ENCODE data around the gene NIPAL4. TPM values are rescaled to one million over a fixed set of nuclear protein-coding genes. Genes with fewer than 3 reads are reported as not detected.

NIPAL4 gene
- total RNA-seq, 2 experiments from 2014 or later, result 10.1 TPM

- Mint-ChIP-seq H3K4me1 (ENCODE audit: low read depth) (peaks cover 3% of the 10 kb centered on the region), H3K9me3 (no peaks in the 10 kb centered on the region), H3K4me3 (no peak overlapping the region), H3K36me3 (ENCODE audit: low read depth) (peaks cover 8% of the 10 kb centered on the region), H3K27ac (no peak overlapping the region), H3K27me3 (ENCODE audit: low read depth) (no peaks in the 10 kb centered on the region)
- CTCF ChIA-PET, result no interaction called here
- DNase-seq, result no peak
- intact Hi-C loops (cut with micrococcal nuclease), result no loop called here
Measured at GRCh38 chr5:157491471-157491995, 31.5 kb downstream of the NIPAL4 start.

- H3K4me1 Mint-ChIP-seq (ENCODE audit: low read depth), result no peaks in the 10 kb centered on the region
- intact Hi-C loops (cut with micrococcal nuclease), result no loop called here
- peaks cover 4% of the 10 kb centered on the region for H3K36me3 Mint-ChIP-seq (ENCODE audit: low read depth)
- CTCF ChIA-PET, result interaction anchor here (0.8 kb wide), 1 partner anchor 58 kb away, joined by 4 read pairs; no protein-coding TSS in a partner anchor
- DNase-seq, result no peak
- no peak overlapping the region for H3K27ac Mint-ChIP-seq
- H3K9me3 Mint-ChIP-seq, result no peaks in the 10 kb centered on the region
- H3K4me3 Mint-ChIP-seq, result no peak overlapping the region
- H3K27me3 Mint-ChIP-seq (ENCODE audit: low read depth), result no peaks in the 10 kb centered on the region
Measured at GRCh38 chr5:157492886-157493285, 32.9 kb downstream of the NIPAL4 start.

DNA sequence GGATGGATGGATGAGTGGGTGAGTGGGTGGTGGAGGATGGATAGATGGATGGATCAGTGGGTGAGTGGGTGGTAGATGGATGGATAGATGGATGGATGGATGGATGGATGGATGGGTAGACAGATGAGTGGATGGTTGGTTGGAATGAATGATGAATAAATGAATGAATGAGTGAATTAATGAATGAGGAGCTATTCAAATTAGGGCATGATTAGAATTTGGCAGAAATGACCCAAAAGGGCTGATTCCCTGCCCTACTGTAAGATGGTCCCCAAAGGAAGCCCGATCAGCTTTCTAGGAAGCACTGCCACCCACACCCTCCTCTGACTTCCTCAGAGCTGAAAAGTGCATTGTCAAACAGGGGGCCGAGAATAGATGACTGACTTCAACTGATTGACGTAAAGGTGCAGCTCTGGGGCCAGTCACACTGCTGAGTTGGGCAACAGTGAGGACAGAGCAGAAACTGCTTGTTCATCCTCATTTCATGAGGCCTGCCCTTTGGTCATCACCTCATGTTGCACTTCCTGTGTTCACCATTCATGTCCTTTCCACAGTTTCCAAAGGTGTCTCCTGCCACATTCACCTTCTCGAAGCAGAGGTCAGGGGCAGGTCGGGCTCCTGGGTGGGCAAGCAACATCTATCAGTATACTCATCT lies 34.3 kb downstream of the NIPAL4 start:
- peaks cover 1% of the 10 kb centered on the region for H3K36me3 Mint-ChIP-seq (ENCODE audit: low read depth)
- H3K4me1 Mint-ChIP-seq (ENCODE audit: low read depth), result no peaks in the 10 kb centered on the region
- H3K27me3 Mint-ChIP-seq (ENCODE audit: low read depth), result no peaks in the 10 kb centered on the region
- no peak for DNase-seq
- H3K27ac Mint-ChIP-seq, result no peak overlapping the region
- H3K4me3 Mint-ChIP-seq, result no peak overlapping the region
- intact Hi-C loops (cut with micrococcal nuclease), result no loop called here
- CTCF ChIA-PET, result no interaction called here
- H3K9me3 Mint-ChIP-seq, result no peaks in the 10 kb centered on the region

GRCh38 chr5:157496864-157497263 lies 36.9 kb downstream of the NIPAL4 start:
- intact Hi-C loops (cut with micrococcal nuclease), result no loop called here
- no peak overlapping the region for H3K4me3 Mint-ChIP-seq
- DNase-seq, result no peak
- no peaks in the 10 kb centered on the region for H3K4me1 Mint-ChIP-seq (ENCODE audit: low read depth)
- no peaks in the 10 kb centered on the region for H3K27me3 Mint-ChIP-seq (ENCODE audit: low read depth)
- CTCF ChIA-PET, result no interaction called here
- H3K36me3 Mint-ChIP-seq (ENCODE audit: low read depth), result peaks cover 3% of the 10 kb centered on the region
- no peak overlapping the region for H3K27ac Mint-ChIP-seq
- no peaks in the 10 kb centered on the region for H3K9me3 Mint-ChIP-seq

DNA sequence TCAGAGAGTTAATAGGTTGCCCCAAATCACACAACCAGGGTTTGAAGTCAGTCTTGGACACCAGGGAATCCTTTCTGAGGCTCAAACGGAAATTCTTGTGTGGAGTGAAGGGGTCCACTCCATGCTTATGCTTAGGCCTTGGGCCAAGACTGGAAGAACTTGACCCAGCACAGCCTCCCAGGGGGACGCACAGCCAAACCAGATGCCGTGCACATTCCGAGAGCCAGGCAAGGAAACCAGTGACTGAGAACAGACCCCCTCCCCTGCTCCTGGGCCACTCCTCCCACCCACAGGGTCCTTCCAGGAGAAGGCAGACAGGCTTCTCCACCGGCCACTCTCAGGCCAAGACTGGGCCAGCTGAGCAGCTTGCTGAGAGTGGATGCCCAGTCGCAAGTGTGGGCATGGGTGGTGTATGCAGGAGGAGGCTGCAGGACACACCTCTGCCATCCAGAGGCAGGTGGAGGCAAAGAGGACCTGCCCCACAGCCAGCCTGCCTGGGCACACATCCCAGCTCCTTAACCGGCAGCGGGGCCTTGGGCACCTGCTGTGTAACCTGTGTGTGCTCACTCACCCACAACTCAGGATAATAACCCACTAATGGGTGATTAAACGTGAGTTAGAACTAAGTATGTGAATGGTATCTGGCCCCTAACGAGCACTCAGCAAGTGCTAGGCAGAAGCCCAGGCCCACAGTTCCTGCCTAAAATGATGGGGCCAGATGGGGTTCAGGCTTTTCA lies 38.0 kb downstream of the NIPAL4 start:
- CTCF ChIA-PET, result no interaction called here
- H3K27ac Mint-ChIP-seq, result no peak overlapping the region
- no peak for DNase-seq
- no peaks in the 10 kb centered on the region for H3K27me3 Mint-ChIP-seq (ENCODE audit: low read depth)
- peaks cover 5% of the 10 kb centered on the region for H3K36me3 Mint-ChIP-seq (ENCODE audit: low read depth)
- no peaks in the 10 kb centered on the region for H3K4me1 Mint-ChIP-seq (ENCODE audit: low read depth)
- H3K9me3 Mint-ChIP-seq, result no peaks in the 10 kb centered on the region
- intact Hi-C loops (cut with micrococcal nuclease), result no loop called here
- H3K4me3 Mint-ChIP-seq, result no peak overlapping the region

DNA sequence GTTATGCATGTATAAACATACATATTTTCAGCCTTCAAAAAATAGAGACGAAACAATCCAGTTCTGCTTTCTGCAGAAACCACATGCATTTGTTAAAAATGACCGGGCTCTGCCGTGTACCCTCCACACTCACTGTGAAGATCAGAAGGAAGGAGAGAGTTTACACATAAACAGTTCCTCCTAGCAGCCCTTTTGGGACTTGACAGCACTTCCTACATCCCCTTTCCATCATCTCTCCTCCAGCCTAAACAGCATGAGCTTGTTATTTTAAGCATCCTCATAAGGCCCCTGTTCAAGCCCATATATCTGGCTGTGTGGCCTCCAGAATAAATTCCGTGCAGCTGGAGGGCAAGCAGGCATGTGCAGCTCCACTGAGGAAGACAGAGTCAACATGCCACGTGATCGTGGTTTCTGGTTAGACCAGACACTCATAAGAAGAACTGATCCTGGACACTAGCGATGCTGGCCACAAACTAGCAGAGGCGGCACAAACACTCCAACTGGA lies 42.2 kb downstream of the NIPAL4 start:
- H3K27me3 Mint-ChIP-seq (ENCODE audit: low read depth), result no peaks in the 10 kb centered on the region
- no peaks in the 10 kb centered on the region for H3K4me1 Mint-ChIP-seq (ENCODE audit: low read depth)
- no peak overlapping the region for H3K27ac Mint-ChIP-seq
- DNase-seq, result no peak
- H3K9me3 Mint-ChIP-seq, result no peaks in the 10 kb centered on the region
- no peak overlapping the region for H3K4me3 Mint-ChIP-seq
- CTCF ChIA-PET, result no interaction called here
- peaks cover 9% of the 10 kb centered on the region for H3K36me3 Mint-ChIP-seq (ENCODE audit: low read depth)
- intact Hi-C loops (cut with micrococcal nuclease), result no loop called here

DNA sequence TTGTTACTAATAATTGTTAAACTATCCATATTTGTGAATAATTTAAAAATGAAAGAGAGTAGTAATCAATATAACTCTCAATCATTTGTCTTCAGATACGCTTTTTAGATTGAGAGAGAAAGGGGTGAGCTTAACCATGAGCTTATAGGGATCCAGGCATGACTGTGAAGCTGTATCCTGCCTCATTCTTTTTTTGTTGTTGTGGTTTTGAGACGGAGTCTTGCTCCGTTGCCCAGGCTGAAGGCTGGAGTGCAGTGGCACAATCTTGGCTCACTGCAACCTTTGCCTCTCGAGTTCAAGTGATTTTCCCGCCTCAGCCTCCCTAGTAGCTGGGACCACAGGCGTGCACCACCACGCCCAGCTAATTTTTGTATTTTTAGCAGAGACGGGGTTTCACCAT lies 44.0 kb downstream of the NIPAL4 start:
- no peaks in the 10 kb centered on the region for H3K9me3 Mint-ChIP-seq
- intact Hi-C loops (cut with micrococcal nuclease), result no loop called here
- no peaks in the 10 kb centered on the region for H3K4me1 Mint-ChIP-seq (ENCODE audit: low read depth)
- no peaks in the 10 kb centered on the region for H3K27me3 Mint-ChIP-seq (ENCODE audit: low read depth)
- peaks cover 17% of the 10 kb centered on the region for H3K36me3 Mint-ChIP-seq (ENCODE audit: low read depth)
- no peak for DNase-seq
- H3K4me3 Mint-ChIP-seq, result no peak overlapping the region
- CTCF ChIA-PET, result no interaction called here
- no peak overlapping the region for H3K27ac Mint-ChIP-seq

- Mint-ChIP-seq H3K4me3 (no peak overlapping the region), H3K27me3 (ENCODE audit: low read depth) (no peaks in the 10 kb centered on the region), H3K36me3 (ENCODE audit: low read depth) (peaks cover 20% of the 10 kb centered on the region), H3K4me1 (ENCODE audit: low read depth) (peaks cover 2% of the 10 kb centered on the region), H3K9me3 (no peaks in the 10 kb centered on the region), H3K27ac (no peak overlapping the region)
- intact Hi-C loops (cut with micrococcal nuclease), result no loop called here
- CTCF ChIA-PET, result interaction anchor here (1.2 kb wide), 1 partner anchor 238 kb away, joined by 3 read pairs; the partner anchor contains the start of gene LSM11
- no peak for DNase-seq
Measured at GRCh38 chr5:157505496-157505895, 45.5 kb downstream of the NIPAL4 start.

DNA sequence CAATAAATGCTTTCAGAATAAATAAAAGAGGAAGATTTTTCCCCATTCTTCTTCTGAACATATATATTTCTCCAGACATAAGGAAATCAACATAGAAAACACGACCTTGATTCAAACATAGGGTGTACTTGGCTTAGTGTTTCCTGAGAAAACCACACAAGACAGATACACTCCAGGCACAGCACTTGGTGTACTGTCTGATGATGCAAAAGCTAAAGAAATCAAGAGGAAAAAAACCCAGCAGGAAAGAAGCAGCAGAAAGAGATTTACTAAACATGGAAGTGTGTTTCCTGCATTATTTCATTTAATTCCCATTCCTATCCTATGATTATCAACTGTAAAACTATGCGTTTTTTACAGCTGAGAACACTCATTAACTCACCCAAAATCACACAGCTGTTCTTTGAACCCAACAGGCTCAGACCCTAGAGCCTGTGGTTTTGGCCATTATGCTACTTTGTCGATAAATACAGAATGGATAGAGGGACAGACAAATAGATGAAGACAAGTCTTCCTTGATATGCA lies 46.1 kb downstream of the NIPAL4 start:
- Mint-ChIP-seq H3K4me3 (no peak overlapping the region), H3K27ac (no peak overlapping the region), H3K4me1 (ENCODE audit: low read depth) (peaks cover 2% of the 10 kb centered on the region), H3K36me3 (ENCODE audit: low read depth) (peaks cover 18% of the 10 kb centered on the region), H3K27me3 (ENCODE audit: low read depth) (no peaks in the 10 kb centered on the region), H3K9me3 (no peaks in the 10 kb centered on the region)
- intact Hi-C loops (cut with micrococcal nuclease), result no loop called here
- CTCF ChIA-PET, result interaction anchor here (1.2 kb wide), 1 partner anchor 237 kb away, joined by 3 read pairs; the partner anchor contains the start of gene LSM11
- no peak for DNase-seq

- intact Hi-C loops (cut with micrococcal nuclease), result no loop called here
- Mint-ChIP-seq H3K27me3 (ENCODE audit: low read depth) (no peaks in the 10 kb centered on the region), H3K9me3 (no peaks in the 10 kb centered on the region), H3K27ac (no peak overlapping the region), H3K4me3 (no peak overlapping the region), H3K4me1 (ENCODE audit: low read depth) (peaks cover 2% of the 10 kb centered on the region), H3K36me3 (ENCODE audit: low read depth) (peaks cover 16% of the 10 kb centered on the region)
- no peak for DNase-seq
- CTCF ChIA-PET, result no interaction called here
Measured at GRCh38 chr5:157506981-157507780, 47.2 kb downstream of the NIPAL4 start.

- H3K4me3 Mint-ChIP-seq, result no peak overlapping the region
- DNase-seq, result no peak
- no peaks in the 10 kb centered on the region for H3K9me3 Mint-ChIP-seq
- CTCF ChIA-PET, result no interaction called here
- no peaks in the 10 kb centered on the region for H3K27me3 Mint-ChIP-seq (ENCODE audit: low read depth)
- H3K27ac Mint-ChIP-seq, result no peak overlapping the region
- peaks cover 2% of the 10 kb centered on the region for H3K4me1 Mint-ChIP-seq (ENCODE audit: low read depth)
- H3K36me3 Mint-ChIP-seq (ENCODE audit: low read depth), result peaks cover 18% of the 10 kb centered on the region
- intact Hi-C loops (cut with micrococcal nuclease), result no loop called here
Measured at GRCh38 chr5:157509093-157509492, 49.1 kb downstream of the NIPAL4 start.

GRCh38 chr5:157509587-157509986 lies 49.6 kb downstream of the NIPAL4 start:
- intact Hi-C loops (cut with micrococcal nuclease), result no loop called here
- no peak overlapping the region for H3K27ac Mint-ChIP-seq
- H3K4me1 Mint-ChIP-seq (ENCODE audit: low read depth), result peaks cover 2% of the 10 kb centered on the region
- H3K27me3 Mint-ChIP-seq (ENCODE audit: low read depth), result no peaks in the 10 kb centered on the region
- no peak for DNase-seq
- H3K4me3 Mint-ChIP-seq, result no peak overlapping the region
- H3K36me3 Mint-ChIP-seq (ENCODE audit: low read depth), result peaks cover 18% of the 10 kb centered on the region
- CTCF ChIA-PET, result no interaction called here
- no peaks in the 10 kb centered on the region for H3K9me3 Mint-ChIP-seq

All from activated naive CD4-positive, alpha-beta T cell treated with anti-CD3 and anti-CD28 coated beads for 36 hours (primary cell).